HG02642 (cell line): ENCODE data around the gene WDR37.

Experiments used
- ATAC-seq: cut with Tn5 transposase; IDR thresholded peaks from one replicate; pipeline ENCODE4 v1.9.1; 2021; ENCODE audit warnings: mild to moderate bottlenecking; ENCODE audit not compliant: unreplicated experiment, poor library complexity

Gene WDR37

GRCh38 chr10:1068380-1069361 lies 12.5 kb downstream of the WDR37 start:
- no peak for ATAC-seq

GRCh38 chr10:1070919-1071318 lies 14.7 kb downstream of the WDR37 start:
- ATAC-seq = no peak

- no peak for ATAC-seq
Observed at GRCh38 chr10:1074052-1074747, 18.0 kb downstream of the WDR37 start.

- ATAC-seq = no peak
Observed at GRCh38 chr10:1074748-1075308, 18.6 kb downstream of the WDR37 start.

GRCh38 chr10:1078668-1079067 lies 22.5 kb downstream of the WDR37 start:
- no peak for ATAC-seq

GRCh38 chr10:1083581-1083980 lies 27.4 kb downstream of the WDR37 start:
- ATAC-seq = no peak

- ATAC-seq = no peak
Observed at GRCh38 chr10:1084011-1084950, 28.1 kb downstream of the WDR37 start.

- no peak for ATAC-seq
Observed at GRCh38 chr10:1085258-1085657, 29.1 kb downstream of the WDR37 start.

- no peak for ATAC-seq
Observed at GRCh38 chr10:1086787-1087186, 30.6 kb downstream of the WDR37 start.

GRCh38 chr10:1089017-1089689 lies 33.0 kb downstream of the WDR37 start:
- ATAC-seq = no peak

- ATAC-seq = no peak
Observed at GRCh38 chr10:1090696-1091095, 34.5 kb downstream of the WDR37 start.

- no peak for ATAC-seq
Observed at GRCh38 chr10:1093696-1094095, 37.5 kb downstream of the WDR37 start.

GRCh38 chr10:1094112-1095057 lies 38.2 kb downstream of the WDR37 start:
- ATAC-seq = no peak

GRCh38 chr10:1095498-1095897 lies 39.3 kb downstream of the WDR37 start:
- ATAC-seq = no peak

GRCh38 chr10:1096287-1096889 lies 40.2 kb downstream of the WDR37 start:
- no peak for ATAC-seq

GRCh38 chr10:1097436-1097835 lies 41.3 kb downstream of the WDR37 start:
- ATAC-seq = no peak

GRCh38 chr10:1100143-1100542 lies 44.0 kb downstream of the WDR37 start:
- no peak for ATAC-seq
